HG02840 (cell line): Measurements from ENCODE around the gene AGAP9.
"Not testable (repeated sequence)": the region's sequence is repeated elsewhere in the genome, so short reads cannot be mapped to it uniquely, and the experiment has no call there.

Source experiments
- ATAC-seq: cut with Tn5 transposase; IDR thresholded peaks from one replicate; pipeline ENCODE4 v1.9.1; 2021; ENCODE audit warnings: mild to moderate bottlenecking, moderate library complexity, moderate number of reproducible peaks; ENCODE audit not compliant: unreplicated experiment, low FRiP score

The AGAP9 gene

DNA sequence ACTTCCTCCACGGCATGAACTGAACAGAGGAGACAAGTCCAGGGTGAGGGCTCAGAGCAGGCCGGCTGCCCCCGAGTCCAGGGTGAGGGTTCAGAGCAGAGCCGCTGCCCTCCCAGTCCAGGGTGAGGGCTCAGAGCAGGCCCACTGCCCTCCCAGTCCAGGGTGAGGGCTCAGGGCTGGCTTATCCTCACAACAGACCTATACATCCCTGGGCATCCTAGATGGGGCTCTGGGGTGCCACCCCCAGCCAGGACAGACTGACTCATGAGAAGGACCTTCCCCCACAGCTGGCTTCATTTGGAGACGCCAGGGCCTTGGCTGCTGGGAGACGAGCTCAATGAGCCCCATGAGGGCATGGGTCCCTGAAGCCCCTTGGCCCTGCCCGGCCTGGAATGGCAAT lies 33.8 kb downstream of the AGAP9 start:
- ATAC-seq, result not testable (repeated sequence)

DNA sequence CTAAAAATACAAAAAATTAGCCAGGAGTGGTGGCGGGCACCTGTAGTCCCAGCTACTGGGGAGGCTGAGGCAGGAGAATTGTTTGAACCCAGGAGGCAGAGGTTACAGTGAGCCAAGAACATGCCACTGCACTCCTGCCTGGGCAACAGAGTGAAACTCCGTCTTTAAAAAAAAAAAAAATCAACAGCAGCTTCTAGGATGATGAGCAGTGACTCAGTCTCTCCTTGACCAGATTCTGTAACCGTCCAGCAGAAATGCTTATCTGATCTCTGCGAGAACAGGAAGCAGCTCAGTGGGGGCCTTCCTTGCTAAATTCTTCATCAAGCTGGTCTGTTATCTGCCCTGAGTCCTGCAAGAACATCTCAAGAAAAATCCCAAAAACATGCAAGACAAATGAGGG lies 37.5 kb downstream of the AGAP9 start:
- not testable (repeated sequence) for ATAC-seq

GRCh38 chr10:47484786-47485185 lies 38.7 kb downstream of the AGAP9 start:
- ATAC-seq, result not testable (repeated sequence)

GRCh38 chr10:47483923-47484322 lies 39.5 kb downstream of the AGAP9 start, which contains the start of gene ANXA8:
ANXA8 (minus strand) TSS chr10:47484115; CDS start chr10:47483933, 182 bp downstream.
- ATAC-seq, result not testable (repeated sequence)

DNA sequence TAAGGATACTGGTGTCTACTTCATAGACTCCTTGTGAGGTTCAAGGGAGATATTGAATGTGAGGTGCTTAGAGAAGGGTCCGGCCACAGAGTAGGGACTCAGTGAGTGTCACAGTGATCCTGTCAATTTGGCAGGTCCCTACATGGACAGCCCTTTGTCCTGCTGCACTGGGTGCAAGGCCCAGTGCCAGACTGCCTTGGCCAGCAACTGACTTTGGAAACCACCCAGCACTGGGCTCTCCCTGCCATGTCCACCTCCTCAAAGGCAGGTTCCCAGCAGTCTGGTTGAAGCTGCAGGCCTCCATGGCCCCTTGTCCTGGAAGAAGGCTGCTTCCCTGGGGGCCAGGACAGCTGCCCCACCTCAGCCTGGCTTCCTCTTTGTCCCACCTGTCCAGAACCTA lies 41.1 kb downstream of the AGAP9 start:
- ATAC-seq, result not testable (repeated sequence)

GRCh38 chr10:47481768-47482181 lies 41.7 kb downstream of the AGAP9 start:
- not testable (repeated sequence) for ATAC-seq

DNA sequence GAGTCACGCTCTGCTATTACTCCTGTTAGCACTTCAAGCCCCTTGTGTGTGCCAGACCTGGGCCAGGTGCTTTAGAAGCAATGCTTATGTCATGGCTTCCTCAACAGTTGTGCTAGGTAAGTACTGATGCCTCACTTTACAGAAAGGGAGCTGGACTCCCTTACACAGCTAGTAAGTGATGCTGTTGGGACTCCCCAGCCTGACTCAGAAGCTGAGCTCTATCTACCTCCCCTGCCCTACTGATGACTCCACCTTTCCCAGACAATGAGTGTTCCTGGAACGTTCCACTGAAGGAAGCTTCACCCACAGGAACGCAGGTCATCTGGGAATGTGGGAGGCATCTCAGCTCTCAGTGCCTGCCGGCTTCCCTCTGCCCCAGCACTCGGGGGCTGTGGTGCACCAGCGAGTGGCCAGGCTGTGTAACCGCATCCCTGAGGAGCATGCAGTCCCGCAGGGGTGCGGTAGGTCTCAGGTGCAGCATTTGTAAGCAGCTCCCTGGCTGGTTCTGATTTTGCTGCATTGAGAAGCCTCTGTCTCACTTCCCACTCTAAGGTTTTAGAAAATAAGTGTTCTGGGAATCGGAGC lies 42.2 kb downstream of the AGAP9 start:
- not testable (repeated sequence) for ATAC-seq

- ATAC-seq, result not testable (repeated sequence)
These were observed 43.3 kb downstream of the AGAP9 start for GRCh38 chr10:47480133-47480532.

DNA sequence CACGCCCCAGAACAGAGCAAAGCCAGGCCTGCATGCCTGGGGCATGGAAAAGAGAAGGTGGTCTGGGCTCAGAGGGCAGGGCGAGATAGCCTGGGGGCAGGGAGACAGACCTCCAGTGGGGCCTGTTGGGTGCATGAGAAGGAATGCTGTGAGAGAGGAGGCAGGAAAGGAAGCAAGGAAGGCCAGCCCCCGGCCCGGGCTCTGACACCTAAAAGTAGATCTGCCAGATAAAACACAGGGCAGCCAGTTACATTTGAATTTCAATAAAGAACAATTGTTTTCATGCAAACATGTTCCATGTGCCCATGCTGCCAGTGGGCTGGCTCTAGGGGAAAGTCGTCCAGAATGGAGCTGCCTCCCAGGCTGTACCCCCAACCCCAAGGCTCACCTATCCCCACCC lies 45.3 kb downstream of the AGAP9 start:
- ATAC-seq, result not testable (repeated sequence)

DNA sequence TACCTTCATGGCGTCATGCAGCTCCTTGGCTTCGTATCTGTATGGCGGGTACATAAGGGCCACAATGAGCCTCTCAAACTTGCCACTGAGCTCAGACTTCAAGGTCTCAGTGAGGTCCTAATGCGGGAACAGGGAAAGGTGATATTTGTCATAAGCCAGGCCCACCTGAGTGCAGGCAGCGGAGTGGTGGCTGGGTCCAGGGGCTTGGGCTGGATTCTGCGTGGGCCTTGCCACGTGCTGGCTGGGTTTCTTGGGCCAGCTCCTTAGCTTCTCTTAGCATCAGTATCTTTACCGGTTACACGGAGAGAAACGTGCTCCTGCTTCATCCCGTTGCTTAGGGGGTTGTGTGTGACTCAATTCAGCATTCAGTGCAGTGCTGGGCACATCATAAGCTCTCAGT lies 46.4 kb downstream of the AGAP9 start:
- not testable (repeated sequence) for ATAC-seq

GRCh38 chr10:47475101-47475500 lies 48.3 kb downstream of the AGAP9 start:
- ATAC-seq, result not testable (repeated sequence)

DNA sequence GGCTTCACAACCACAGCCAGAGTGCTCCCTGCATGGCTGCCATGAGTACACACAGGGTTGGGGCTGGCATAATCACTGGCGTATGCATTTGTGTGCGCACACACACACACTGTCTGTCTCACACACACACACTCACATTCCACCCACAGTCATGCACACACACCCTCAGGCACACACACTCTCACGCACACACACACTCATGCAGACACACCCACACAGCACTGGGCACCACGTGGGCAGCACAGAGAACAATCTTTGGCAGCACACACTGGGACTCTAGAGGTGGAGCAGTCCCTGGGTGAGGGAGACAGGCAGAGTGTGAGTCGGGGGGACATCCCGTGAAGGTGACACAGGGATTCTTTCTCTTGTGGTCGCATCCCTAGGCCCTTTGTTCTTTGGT lies 49.9 kb downstream of the AGAP9 start:
- ATAC-seq, result not testable (repeated sequence)

GRCh38 chr10:47472647-47473046 lies 50.8 kb downstream of the AGAP9 start:
- ATAC-seq, result not testable (repeated sequence)

- ATAC-seq, result not testable (repeated sequence)
These were observed 51.4 kb downstream of the AGAP9 start for GRCh38 chr10:47472072-47472471.

DNA sequence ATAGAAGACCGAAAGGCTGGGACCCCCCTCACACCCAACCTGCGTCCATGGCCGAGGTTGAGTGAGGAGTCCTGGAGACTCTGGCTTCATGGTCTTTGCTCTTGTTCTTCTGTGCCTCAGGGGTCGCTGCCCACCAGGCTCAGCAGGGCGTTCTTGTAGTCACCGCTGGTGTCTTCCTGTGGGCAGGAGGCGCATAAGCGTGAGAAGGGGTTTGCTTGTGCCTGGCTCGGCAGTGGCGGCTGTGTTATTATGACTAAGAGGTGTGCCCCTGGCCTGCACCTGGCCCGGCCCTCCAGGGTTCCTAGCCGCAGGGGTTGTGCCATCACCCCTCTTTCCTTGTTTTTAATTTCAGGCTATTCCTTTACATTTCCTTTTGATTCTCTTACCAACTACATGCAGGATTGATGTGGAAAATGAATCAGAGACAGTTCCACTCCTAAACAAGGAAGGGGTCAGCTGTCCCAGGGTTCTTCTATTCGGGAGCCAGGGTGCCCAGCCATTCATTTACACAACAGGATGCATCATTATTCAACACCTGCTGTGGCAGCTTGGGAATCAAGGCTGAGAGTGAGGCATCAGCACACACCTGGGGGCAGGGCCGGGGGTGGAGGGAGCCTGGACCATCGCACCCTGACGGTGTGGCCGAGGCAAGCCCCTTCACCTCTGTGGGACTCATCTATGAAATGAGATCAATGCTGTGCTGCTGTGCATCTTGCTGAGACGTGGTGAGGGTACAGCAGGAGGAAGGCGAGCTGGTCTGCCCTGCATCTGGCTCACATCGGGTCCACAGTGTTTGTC lies 54.5 kb downstream of the AGAP9 start:
- not testable (repeated sequence) for ATAC-seq

- ATAC-seq, result not testable (repeated sequence)
These were observed 55.5 kb downstream of the AGAP9 start for GRCh38 chr10:47467957-47468356.

GRCh38 chr10:47467458-47467857 lies 56.0 kb downstream of the AGAP9 start:
- not testable (repeated sequence) for ATAC-seq

- ATAC-seq, result not testable (repeated sequence)
These were observed 58.1 kb downstream of the AGAP9 start for GRCh38 chr10:47465216-47465917.

DNA sequence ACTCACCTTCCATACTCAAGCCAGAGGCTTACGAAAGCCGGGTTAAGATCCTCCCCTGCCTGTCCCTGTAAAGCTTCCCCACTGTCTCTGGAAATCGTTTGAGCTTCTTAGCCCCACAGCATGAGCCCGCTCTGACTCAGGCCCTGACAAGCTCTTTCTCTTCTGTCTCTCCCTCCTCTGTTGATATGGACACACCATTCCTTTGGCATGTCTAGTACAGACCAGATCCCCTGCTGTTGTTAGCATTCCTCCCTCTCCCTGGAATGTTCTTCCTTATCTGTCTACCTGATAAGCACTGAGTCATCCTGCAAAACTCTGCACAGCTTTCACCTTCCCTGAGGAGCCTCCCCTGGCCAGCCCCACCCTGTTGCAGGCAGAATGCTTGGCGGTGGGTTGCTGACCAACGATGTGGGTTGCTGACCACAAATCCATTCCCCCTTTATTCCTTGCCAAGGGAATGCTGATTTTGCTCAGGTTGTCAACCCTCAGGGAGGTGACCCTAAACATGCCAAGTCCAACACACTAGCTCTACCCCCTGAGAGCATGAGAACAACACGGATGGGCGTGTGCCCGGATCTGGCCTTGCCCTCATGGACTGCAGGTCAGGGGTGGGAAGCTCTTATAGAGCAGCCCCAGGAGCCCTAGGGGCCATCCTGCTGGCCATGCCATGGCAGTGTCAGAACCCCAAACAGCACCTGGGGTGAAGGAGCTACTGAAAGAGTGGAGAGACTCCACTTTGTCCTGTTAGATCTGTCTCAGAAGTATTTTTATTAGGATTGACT lies 60.7 kb downstream of the AGAP9 start:
- ATAC-seq, result not testable (repeated sequence)

DNA sequence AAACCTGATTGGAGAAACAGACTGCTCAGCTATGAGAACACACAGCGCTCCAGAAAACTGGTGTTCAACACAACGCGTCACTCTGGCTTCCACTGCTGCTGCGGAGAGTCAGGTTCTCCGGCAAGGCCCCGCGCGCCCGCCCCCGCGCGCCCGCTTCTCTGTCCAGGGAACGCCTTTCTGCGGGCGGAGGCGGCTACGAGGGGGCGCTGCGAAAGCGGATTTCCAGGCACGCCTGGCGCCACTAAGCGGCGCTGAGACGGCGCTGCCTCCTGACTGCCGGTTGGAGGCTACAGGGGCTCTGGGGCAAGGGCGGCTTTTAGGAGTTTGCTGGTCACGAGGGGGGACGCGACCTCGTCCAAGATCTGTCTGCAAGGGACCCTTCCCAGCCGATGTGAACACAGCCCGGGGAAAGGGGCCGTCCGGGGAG lies 62.2 kb downstream of the AGAP9 start:
- not testable (repeated sequence) for ATAC-seq
